OCI-LY3 (cell line): ENCODE data around the gene CTDSPL2.

Experiments used
- EZH2phosphoT487 ChIP-seq: fragments of 200-600 bp; shearing (Covaris generic); IDR thresholded peaks from 2 replicates; pipeline ENCODE4 v1.6.1; 2018; ENCODE audit warnings: antibody characterized with exemption, mixed run types, low read depth
- TF ChIP-seq, protein P1 (sequence below): fragments of 200-600, 300-600 bp; sonication (generic); IDR thresholded peaks from 2 replicates; pipeline ENCODE4 v1.5.1; 2014; ENCODE audit warnings: antibody characterized with exemption, low read length, low read depth

DNA sequence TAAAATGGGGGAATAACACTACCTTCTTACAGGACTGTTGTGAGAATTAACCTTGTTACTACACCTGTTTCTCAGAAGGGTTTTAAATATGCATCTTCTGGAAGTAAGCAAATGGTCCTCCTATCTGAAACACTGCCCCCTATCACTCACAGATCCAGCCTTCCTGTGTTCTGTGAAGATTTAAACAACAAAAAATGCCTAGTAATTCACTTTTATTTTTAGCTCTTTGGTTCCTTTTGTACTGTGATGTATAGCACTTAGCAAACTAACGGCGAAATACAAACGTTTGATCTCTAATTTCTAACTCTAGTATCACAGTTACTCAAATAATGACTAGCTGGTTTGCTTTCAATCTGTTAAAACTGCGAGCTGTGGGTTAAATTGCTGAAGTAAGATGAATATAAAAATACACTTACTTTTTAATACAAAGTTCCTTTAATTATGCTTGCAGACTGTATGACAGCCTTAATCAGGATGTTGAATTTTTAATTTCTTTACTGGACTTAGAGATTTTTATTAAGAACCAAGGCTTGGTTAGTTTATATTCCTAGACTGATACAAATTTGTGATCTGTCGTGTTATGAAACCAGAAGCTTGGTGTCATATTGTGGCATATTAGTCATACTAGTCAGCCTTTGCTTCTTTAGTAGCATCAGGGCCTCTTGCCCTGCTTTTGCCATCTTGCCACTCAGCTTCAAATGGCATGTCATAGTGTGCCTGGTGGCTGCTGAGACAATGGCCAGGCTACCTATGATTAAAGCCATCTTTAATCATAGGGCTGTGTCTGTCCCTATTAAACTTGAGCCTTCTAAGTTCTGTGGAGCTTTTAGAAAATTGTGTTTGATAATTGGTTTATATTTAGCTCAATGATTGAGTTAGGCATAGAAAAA, 118.7 kb downstream of the CTDSPL2 start:
- TF ChIP-seq, protein P1, sequence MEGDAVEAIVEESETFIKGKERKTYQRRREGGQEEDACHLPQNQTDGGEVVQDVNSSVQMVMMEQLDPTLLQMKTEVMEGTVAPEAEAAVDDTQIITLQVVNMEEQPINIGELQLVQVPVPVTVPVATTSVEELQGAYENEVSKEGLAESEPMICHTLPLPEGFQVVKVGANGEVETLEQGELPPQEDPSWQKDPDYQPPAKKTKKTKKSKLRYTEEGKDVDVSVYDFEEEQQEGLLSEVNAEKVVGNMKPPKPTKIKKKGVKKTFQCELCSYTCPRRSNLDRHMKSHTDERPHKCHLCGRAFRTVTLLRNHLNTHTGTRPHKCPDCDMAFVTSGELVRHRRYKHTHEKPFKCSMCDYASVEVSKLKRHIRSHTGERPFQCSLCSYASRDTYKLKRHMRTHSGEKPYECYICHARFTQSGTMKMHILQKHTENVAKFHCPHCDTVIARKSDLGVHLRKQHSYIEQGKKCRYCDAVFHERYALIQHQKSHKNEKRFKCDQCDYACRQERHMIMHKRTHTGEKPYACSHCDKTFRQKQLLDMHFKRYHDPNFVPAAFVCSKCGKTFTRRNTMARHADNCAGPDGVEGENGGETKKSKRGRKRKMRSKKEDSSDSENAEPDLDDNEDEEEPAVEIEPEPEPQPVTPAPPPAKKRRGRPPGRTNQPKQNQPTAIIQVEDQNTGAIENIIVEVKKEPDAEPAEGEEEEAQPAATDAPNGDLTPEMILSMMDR = peak; percentile 61
- TF ChIP-seq EZH2phosphoT487 = no peak
